GM23338 (cell line): Measurements from ENCODE around the gene RNF150.

Source experiments
- CREB1 ChIP-seq: fragments of 250-450 bp; sonication (Bioruptor Pico); IDR thresholded peaks from 2 replicates; pipeline ENCODE4 v1.5.0; 2020; ENCODE audit warnings: low read depth, mild to moderate bottlenecking, moderate library complexity
- CTCF ChIP-seq, 2 experiments: fragments of 200-600 bp in 1 of 2; sonication (generic) in 1 of 2; conservative IDR thresholded peaks; 2 replicates each; pipeline versions ENCODE4 v1.5.1 to v1.6.1; 2016 to 2017; ENCODE audit warnings: antibody characterized with exemption in 2 of 2, low read depth in 2 of 2, mild to moderate bottlenecking in 2 of 2, moderate library complexity in 1 of 2
- NANOG ChIP-seq: IDR thresholded peaks from 2 replicates; pipeline ENCODE4 v1.6.1; 2016; ENCODE audit warnings: antibody characterized with exemption, borderline replicate concordance

DNA sequence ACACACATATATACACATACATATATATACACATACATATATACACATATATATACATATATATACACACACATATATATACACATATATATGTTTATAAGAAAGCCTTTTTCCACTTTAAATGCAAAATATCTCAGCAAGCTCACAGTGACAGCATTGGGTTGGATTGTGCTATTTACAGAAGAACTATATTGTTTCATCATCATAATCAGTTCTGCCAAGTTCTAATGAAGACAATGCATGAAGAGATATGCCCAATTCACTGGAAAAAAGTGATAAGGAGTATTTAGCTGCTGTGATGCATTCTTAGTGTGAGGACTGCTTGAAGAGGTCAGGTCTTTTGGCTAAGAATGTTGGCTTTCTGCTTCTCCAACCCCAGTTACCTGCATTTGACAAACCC, 54.4 kb downstream of the RNF150 start:
- no peak for TF ChIP-seq CREB1 (CRISPR knock-in tag)
- no peak for TF ChIP-seq CTCF (conservative IDR thresholded peaks at IDR 0.05; ENCODE audit: low read depth in 2 of 2)
- no peak for TF ChIP-seq NANOG
